Measurements from ENCODE around the gene ST14.

The ST14 gene

GRCh38 chr11:130201026-130201425 is 41.4 kb downstream of the ST14 start:
- H3K9me3 ChIP-seq (replicated peaks; ENCODE audit: insufficient read depth, low read length) = no peaks in the 10 kb centered on the region
- no peak for DNase-seq
- no peaks in the 10 kb centered on the region for H3K4me1 ChIP-seq (ENCODE audit: low read length)
- no peaks in the 10 kb centered on the region for H3F3A ChIP-seq (ENCODE audit: insufficient read depth, low read length)
- H3K36me3 ChIP-seq (replicated peaks; ENCODE audit: insufficient read depth, low read length) = 0 out of 2 replicates have a peak, but pooled peaks cover 2% of the 10 kb centered on the region
- H3K9ac ChIP-seq (ENCODE audit: low read length) = no peak overlapping the region
- H3K4me2 ChIP-seq (ENCODE audit: low read depth, low read length) = no peak overlapping the region
- H4K20me1 ChIP-seq (ENCODE audit: insufficient read depth, low read length) = no peaks in the 10 kb centered on the region
- H3K27ac ChIP-seq (ENCODE audit: low read length) = no peak overlapping the region
- H3K79me2 ChIP-seq (ENCODE audit: low read length) = no peaks in the 10 kb centered on the region
- TF ChIP-seq CTCF (IDR thresholded peaks at IDR 0.05; ENCODE audit: low read length) = no peak
- H2AFZ ChIP-seq (ENCODE audit: low read length) = no peak overlapping the region
- H3K4me3 ChIP-seq (ENCODE audit: low read length) = no peak overlapping the region
- H3K27me3 ChIP-seq (replicated peaks; ENCODE audit: insufficient read depth, low read length) = no peaks in the 10 kb centered on the region
- no peaks in the 10 kb centered on the region for H3K9me2 ChIP-seq (replicated peaks; ENCODE audit: insufficient read depth, low read length)

GRCh38 chr11:130202009-130202817 is 42.6 kb downstream of the ST14 start:
- DNase-seq = no peak
- no peak overlapping the region for H3K9ac ChIP-seq (ENCODE audit: low read length)
- H3K9me2 ChIP-seq (replicated peaks; ENCODE audit: insufficient read depth, low read length) = no peaks in the 10 kb centered on the region
- H2AFZ ChIP-seq (ENCODE audit: low read length) = no peak overlapping the region
- H3K9me3 ChIP-seq (replicated peaks; ENCODE audit: insufficient read depth, low read length) = no peaks in the 10 kb centered on the region
- no peaks in the 10 kb centered on the region for H3K79me2 ChIP-seq (ENCODE audit: low read length)
- H3F3A ChIP-seq (ENCODE audit: insufficient read depth, low read length) = no peaks in the 10 kb centered on the region
- no peaks in the 10 kb centered on the region for H3K27me3 ChIP-seq (replicated peaks; ENCODE audit: insufficient read depth, low read length)
- no peak overlapping the region for H3K4me2 ChIP-seq (ENCODE audit: low read depth, low read length)
- no peak for TF ChIP-seq EZH2phosphoT487 (IDR thresholded peaks at IDR 0.05; ENCODE audit: low read length)
- no peak for TF ChIP-seq EZH2 (optimal IDR thresholded peaks at IDR 0.05; ENCODE audit: low read depth, low read length)
- no peak for TF ChIP-seq CTCF (IDR thresholded peaks at IDR 0.05; ENCODE audit: low read length)
- H3K4me1 ChIP-seq (ENCODE audit: low read length) = no peaks in the 10 kb centered on the region
- H3K36me3 ChIP-seq (replicated peaks; ENCODE audit: insufficient read depth, low read length) = 0 out of 2 replicates have a peak, but pooled peaks cover 2% of the 10 kb centered on the region
- no peak overlapping the region for H3K27ac ChIP-seq (ENCODE audit: low read length)
- H3K4me3 ChIP-seq (ENCODE audit: low read length) = no peak overlapping the region
- H4K20me1 ChIP-seq (ENCODE audit: insufficient read depth, low read length) = no peaks in the 10 kb centered on the region

GRCh38 chr11:130202818-130203689 is 43.5 kb downstream of the ST14 start:
- no peaks in the 10 kb centered on the region for H3K4me1 ChIP-seq (ENCODE audit: low read length)
- H4K20me1 ChIP-seq (ENCODE audit: insufficient read depth, low read length) = no peaks in the 10 kb centered on the region
- H3K27ac ChIP-seq (ENCODE audit: low read length) = no peak overlapping the region
- H3K4me2 ChIP-seq (ENCODE audit: low read depth, low read length) = no peak overlapping the region
- DNase-seq = no peak
- H2AFZ ChIP-seq (ENCODE audit: low read length) = no peak overlapping the region
- 0 out of 2 replicates have a peak, but pooled peaks cover 2% of the 10 kb centered on the region for H3K36me3 ChIP-seq (replicated peaks; ENCODE audit: insufficient read depth, low read length)
- H3K4me3 ChIP-seq (ENCODE audit: low read length) = no peak overlapping the region
- H3K79me2 ChIP-seq (ENCODE audit: low read length) = no peaks in the 10 kb centered on the region
- H3K9ac ChIP-seq (ENCODE audit: low read length) = no peak overlapping the region
- TF ChIP-seq EZH2phosphoT487 (IDR thresholded peaks at IDR 0.05; ENCODE audit: low read length) (no peak), EZH2 (optimal IDR thresholded peaks at IDR 0.05; ENCODE audit: low read depth, low read length) (no peak), CTCF (IDR thresholded peaks at IDR 0.05; ENCODE audit: low read length) (no peak)
- H3K9me3 ChIP-seq (replicated peaks; ENCODE audit: insufficient read depth, low read length) = no peaks in the 10 kb centered on the region
- no peaks in the 10 kb centered on the region for H3F3A ChIP-seq (ENCODE audit: insufficient read depth, low read length)
- H3K9me2 ChIP-seq (replicated peaks; ENCODE audit: insufficient read depth, low read length) = no peaks in the 10 kb centered on the region
- no peaks in the 10 kb centered on the region for H3K27me3 ChIP-seq (replicated peaks; ENCODE audit: insufficient read depth, low read length)

All from MM.1S (cell line).